Activated naive CD4-positive, alpha-beta T cell treated with anti-CD3 and anti-CD28 coated beads, Interleukin-2, amount 50 U/mL, for 16 hours (primary cell): ENCODE data around the gene OGT.
"Not testable (repeated sequence)": the region's sequence is repeated elsewhere in the genome, so short reads cannot be mapped to it uniquely, and the experiment has no call there.

Experiments
- DNase-seq: peaks from one replicate; pipeline ENCODE4 v3.0.0-alpha.2; 2020

The OGT gene

DNA sequence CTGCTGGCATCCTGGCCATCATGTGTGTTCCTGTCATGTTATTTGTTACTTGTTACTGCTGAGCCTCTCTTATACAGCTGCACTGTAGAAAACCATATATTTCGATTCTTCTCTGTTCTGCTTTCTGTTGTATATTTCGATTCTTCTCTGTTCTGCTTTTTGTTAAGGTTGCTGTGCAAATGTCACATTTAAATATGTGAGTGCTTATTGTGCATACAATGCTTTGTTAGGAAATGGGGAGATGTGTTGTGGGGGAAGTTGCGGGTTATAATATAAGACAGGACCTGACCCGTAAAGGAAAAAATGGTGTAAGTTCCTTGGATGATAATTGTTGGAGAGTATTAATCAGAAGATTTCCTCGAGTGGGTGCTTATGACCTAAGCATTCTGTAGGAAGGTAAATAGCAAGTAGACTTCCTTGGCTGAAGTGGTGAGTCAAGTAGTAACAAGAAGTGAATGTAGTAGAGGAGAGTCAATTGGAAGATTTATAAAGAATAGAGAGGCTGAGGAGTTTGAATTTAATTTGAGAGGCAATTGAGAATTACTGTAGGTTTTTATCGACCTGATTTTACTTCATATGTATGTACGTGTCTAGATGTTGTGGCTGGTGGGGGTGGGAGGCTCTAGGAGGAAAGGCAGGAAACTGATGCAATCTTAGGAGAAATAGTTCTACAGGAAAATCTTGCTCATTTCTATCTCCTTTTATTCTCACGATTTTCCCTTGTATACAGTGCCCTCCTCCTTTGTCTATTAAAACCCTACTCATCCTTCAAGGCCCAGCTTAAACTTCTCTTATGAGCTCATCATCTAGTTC lies 8.5 kb downstream of the OGT start:
- peak; percentile 22 for DNase-seq

DNA sequence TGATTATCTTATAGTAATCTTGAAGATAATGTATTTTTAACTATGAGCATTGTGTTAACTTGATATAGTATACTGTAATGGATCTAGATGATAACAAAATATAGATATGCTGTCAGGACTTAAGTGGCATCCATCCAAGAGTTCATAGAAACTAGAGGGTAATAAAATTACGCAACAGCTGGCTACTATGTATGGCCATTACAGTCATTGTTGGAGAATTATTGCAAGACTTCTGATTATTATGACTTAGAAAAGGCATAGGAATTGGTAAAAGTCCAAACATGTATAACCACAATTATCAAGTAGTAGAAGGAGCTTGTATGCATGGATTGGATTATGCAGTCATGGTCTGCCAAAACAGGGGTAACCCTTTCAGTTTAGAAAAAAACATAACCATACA lies 9.5 kb downstream of the OGT start:
- no peak for DNase-seq

GRCh38 chrX:71542825-71543224 lies 9.9 kb downstream of the OGT start:
- no peak for DNase-seq

GRCh38 chrX:71543316-71543715 lies 10.4 kb downstream of the OGT start:
- DNase-seq = no peak

DNA sequence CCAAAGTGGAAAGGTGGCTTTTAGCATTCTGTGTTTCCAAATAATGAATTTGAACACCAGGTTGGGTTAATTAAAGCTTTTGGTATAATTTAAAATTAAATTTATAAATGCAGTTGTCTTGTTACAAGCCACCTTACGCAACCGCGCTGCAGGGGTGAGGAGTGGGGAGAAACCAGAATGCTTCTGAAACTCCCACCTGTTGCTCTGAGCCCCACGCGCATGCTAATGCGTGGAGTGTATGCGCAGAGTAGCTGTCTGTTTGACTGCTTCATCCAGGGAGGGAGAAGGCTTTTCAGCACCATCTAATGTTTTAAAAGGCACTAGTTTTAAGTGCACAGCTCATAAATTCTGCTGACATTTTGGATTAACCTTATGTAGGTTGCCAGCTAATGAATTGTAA lies 12.5 kb downstream of the OGT start:
- peak; percentile 21 for DNase-seq

GRCh38 chrX:71546879-71547278 lies 14.0 kb downstream of the OGT start:
- no peak for DNase-seq

DNA sequence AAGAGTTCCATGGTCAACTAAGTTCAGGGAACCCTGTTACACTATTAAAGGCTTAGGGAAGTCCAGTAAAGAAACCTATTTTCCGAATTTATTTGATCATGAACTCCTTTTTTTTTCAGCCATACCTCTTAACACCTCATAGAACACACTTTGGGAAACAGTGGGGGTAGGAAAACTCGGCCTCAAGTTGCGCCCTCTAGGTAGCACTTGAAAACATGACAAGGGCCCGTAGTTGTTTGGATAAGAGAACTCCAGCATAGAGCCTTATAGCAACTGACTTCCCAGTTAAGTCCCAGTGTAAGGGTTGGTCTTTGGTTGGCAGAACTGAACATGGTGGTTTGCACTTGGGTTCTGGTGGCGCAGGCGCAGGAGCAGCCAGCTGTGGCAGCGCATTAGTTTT lies 14.4 kb downstream of the OGT start:
- no peak for DNase-seq

DNA sequence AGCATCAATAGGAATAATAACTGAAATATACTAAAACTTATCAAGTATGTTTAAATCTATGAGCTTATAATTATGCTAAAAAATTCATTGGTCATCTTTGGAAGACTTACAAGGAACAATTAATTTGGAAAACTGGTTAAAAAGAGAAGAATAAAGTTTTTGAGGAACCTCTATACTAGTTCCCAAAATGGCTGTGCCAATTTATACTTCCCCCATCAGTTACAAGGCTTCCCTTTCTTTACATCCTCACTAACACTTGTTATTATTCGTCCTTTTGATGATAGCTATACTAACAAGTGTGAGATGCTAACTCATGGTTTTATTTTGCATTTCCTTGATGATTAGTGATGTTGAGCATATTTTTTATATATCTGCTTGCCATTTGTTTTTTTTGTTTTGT lies 17.1 kb downstream of the OGT start:
- DNase-seq = no peak

GRCh38 chrX:71550578-71550977 lies 17.7 kb downstream of the OGT start:
- DNase-seq = no peak

DNA sequence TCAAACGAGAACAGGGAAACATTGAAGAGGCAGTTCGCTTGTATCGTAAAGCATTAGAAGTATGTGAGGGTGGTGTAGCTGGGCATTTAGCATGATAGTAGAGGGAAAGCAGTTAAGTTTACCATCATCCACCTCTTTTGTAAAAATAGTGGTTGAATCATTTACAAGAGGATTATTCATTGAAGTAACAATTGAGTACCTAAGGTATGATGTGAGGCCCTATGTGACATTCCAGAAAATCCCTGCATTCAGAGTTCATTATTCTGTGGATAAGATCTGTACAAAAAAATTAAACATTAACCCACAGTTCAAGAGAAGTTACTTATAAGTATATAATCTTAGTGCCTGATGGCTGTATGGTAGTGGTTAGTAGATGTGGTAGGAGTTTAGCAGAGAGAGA lies 23.1 kb downstream of the OGT start:
- DNase-seq = no peak

DNA sequence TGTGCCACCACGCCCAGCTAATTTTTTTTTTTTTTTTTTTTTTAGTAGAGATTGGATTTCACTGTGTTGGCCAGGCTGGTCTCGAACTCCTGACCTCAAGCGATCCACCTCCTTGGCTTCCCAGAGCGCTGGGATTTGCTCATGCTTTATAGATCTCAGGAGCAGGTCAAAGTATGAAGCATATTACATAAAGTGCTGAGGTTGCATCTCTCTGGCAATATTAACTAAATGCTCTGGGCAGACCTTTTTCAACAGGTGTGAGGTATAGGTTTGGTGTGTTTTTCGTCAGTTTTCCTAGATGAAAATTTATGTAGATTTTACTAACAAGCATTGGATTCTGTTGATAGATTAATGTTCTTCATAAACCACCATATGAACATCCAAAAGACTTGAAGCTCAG lies 26.0 kb downstream of the OGT start:
- no peak for DNase-seq

DNA sequence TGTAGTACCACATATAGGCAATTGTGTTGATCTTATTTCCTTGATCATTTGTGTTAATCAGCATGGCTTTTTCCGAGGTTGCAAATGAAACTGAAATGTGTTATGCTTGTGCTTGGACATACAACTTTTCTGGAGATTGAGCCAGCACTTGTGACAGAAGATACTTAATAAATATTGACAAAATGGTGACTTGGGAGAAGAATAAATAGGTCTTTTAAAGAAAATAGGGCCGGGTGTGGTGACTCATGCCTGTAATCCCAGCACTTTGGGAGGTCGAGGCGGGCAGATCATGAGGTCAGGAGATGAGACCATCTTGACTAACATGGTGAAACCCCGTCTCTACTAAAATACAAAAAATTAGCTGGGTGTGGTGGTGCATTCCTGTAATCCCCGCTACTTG lies 26.9 kb downstream of the OGT start:
- not testable (repeated sequence) for DNase-seq

DNA sequence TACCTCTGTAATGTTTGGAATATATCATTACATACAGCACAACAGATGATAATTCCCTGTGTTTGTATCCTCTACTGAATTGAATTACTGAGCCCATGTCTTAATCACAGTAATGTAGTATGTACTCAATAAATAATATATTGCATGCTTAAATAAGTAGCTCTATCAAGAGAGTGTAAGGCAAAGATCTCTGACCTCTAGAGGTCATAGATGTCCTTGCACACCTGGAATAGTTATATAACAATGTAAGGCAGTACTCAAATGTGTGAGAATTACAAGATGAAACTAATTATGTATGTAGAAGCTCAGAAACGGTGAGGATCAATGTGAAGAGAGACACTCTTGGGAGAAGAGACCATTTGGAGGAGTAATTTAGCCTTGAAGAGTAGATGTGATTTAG lies 31.0 kb downstream of the OGT start:
- DNase-seq = no peak

DNA sequence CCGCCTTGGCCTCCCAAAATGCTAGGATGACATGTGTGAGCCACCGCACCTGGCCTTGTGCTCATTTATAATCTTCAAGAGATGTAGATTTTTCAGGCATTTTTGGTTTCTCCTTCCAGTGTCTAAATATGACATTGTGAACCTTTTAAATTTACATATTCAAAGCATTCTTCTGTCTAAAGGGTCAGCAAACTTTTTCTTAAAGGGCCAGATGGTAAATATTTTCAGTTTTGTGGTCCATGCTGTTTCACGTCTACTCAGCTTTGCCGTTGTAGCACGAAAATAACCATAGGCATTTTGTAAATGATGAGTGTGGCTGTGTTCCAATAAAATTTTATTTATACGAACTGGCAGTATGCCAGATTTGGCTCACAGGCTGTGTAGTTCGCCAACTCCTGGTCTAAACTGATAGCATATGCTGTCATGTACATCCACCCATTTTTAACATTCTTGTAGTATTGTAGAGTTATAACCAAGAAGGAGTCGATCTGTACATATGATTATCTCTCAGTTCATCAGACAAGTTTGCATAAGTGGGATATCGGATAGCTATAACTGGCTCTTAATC lies 32.7 kb downstream of the OGT start:
- no peak for DNase-seq

DNA sequence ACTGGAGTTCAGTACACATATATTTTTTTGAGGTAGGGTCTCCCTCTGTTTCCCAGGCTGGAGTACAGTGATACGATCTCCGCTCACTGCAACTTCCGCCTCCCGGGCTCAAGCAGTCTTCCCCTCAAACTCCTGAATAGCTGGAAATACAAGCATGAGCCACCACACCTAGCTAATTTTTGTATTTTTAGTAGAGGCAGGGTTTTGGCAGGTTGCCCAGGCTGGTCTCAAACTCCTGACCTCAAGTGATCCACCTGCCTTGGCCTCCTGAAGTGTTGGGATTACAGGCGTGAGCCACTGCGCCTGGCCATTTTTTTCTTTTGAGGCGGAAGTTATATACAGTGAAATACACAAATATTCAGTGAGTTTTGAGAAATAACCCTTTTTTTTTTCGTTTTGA lies 38.5 kb downstream of the OGT start:
- not testable (repeated sequence) for DNase-seq

- no peak for DNase-seq
Measured at GRCh38 chrX:71573590-71573989, 40.7 kb downstream of the OGT start.

DNA sequence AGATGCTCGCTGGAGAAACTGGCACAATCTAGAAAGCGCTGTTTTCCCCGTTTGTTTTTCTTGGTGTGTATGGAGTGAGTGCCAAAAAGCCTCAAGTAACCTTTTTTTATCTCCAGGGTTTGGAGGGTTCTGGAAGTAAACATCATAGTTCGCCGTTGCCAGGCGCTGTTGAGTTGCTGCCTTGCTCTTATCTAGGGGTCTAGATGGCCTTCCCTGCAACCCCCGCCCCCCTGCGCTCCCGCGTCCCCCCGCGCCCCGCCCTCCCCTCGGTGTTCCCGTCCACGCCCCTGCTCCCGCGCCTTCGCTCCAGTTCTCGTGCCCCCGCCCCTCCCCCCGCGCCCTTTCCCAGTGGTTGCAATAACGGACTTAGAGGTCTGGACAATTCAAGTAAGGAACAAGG lies 44.8 kb downstream of the OGT start:
- DNase-seq = no peak

- DNase-seq = no peak
Measured at GRCh38 chrX:71578253-71579135, 45.6 kb downstream of the OGT start, which contains the start of gene GCNA. Gene GCNA (plus strand): TSS chrX:71578437. CDS start chrX:71580822, 2,385 bp downstream.

GRCh38 chrX:71579136-71579989 lies 46.5 kb downstream of the OGT start:
- DNase-seq = no peak

DNA sequence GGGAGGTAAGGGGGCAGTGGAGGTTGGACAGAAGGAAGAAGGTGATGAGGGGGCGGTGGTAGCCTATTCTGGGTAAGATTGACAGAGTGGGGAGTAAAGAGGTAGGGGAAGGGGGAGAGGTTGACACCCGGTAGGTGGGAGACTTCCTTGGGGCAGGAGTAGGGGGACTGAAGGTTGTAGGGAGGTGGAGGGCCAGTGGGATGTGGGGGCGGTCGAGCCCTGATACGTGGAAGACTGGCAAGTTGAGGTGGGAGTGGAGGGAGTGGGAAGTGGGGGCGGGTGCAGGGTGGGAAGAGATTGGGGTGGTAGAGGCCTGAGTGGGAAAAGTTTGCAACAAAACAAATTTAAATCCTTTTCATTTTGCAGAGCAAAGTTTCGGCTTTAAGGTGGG lies 47.1 kb downstream of the OGT start:
- no peak for DNase-seq

- no peak for DNase-seq
Measured at GRCh38 chrX:71581210-71581609, 48.3 kb downstream of the OGT start.

DNA sequence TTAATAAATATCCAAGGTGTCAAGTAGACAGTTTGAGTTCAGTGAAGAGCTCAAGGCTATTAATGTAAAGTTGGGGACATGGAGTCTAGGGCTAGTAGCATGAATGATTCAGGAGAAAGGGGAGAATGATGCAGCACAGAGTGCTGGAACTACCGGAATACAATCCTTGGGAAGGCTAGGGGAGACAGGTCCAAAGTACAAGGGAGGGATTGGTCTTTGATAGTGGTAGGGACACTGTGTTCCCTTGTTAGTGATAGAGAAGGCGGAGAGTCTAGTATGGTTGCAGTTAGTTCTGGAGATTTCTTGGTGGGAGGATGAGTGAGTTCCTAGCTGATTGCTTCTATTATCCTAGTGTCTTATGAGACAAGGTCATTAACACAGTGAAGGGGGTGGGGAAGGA lies 54.0 kb downstream of the OGT start:
- no peak for DNase-seq

DNA sequence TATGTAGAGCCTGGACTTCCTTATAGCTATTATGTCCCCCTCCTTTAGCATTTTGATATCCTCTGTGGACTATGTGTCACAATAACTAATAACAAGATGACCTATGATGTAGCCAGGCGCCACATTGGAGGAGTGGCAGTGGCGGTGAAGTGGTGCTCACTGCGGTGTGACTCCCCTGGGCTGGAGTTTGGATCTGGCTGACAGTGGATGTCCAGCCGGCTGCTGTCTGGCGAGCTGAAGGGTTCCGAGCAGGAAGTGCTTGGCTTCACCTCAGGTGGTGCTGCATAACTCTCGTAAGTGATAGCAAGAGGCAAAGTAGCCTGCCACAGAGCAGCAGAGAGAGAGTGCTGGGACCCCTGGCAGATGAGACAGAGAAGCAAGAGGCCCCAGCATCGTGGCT lies 60.3 kb downstream of the OGT start:
- DNase-seq = not testable (repeated sequence)
